HG03460 (cell line): ENCODE data around the gene GPR158.

Experiments used
- ATAC-seq: cut with Tn5 transposase; IDR thresholded peaks from one replicate; pipeline ENCODE4 v1.9.1; 2021; ENCODE audit not compliant: unreplicated experiment

GPR158 gene

DNA sequence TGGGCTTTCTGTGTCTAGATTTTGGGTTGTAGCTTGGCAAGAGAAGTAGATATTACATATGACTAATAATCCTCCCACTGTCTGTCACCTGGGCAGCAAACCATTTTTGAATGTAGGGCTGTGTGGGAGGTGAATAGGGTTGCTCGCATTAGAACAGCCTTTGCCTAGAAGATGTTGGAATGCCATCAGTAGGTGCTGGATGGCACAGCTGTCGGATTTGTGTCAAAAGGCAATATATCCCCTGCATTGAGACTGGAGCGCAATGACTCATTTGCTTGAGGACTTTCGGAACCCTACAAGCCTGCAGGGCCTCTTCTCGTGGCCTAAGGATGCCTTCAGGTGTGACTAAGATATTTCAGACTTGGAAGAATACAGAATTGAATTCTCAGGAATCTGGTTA lies 323.8 kb downstream of the GPR158 start:
- ATAC-seq: no peak

DNA sequence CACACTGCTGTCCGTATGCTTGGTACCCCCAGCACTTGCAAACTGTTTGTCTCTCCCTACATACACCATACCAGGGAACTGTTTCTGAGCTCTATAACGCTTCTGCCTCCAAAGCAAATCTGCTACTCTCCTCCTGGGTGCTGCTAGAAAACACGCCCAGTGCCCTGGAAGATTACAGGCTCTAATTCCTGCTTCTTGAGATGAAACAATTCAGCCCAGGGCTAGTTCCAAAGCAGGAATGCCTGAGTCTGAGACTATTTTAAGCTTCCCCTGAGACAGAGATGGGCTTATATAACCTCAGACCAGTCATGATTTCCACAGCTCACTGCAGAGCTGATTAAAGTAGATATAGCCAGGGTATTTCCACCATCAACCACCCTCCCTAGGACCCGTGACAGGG lies 327.1 kb downstream of the GPR158 start:
- no peak for ATAC-seq

DNA sequence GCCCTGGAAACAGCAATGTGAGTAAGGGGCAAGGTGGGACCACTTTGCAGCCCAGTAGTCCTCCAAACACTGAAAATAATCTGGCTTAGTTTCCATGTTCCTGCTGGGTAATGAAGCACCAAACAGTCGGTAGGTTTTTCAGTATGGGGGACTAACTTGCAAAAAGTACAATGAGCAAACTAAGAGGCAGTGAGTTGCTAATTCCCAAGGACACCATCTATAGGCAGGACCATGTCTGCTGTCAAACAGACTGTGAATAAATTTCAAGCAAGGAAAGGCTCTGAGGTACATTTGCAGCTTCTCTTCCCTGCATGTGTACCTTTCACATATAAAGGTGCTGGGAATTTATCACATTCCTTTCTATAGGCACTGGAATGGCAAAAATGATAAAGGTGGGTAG lies 327.7 kb downstream of the GPR158 start:
- no peak for ATAC-seq

DNA sequence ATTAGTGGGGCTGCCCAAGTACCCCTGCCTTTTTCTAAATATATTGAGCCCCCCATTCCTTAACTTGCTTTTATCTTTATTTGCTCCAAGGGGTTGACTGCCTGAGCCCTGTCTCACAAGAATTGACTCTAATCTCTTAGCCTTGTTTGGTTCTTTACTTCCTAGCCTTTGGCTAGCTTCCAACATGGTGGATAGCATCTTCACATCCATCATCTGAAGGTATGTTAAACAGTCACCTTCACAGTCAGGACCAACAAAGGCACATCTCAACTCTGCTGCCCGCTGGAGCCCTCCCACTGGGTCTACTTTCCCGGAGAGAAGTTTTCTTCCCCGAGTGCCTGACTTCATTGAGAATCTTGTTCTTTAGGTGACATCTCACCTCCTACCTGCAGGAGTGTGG lies 329.5 kb downstream of the GPR158 start:
- no peak for ATAC-seq

DNA sequence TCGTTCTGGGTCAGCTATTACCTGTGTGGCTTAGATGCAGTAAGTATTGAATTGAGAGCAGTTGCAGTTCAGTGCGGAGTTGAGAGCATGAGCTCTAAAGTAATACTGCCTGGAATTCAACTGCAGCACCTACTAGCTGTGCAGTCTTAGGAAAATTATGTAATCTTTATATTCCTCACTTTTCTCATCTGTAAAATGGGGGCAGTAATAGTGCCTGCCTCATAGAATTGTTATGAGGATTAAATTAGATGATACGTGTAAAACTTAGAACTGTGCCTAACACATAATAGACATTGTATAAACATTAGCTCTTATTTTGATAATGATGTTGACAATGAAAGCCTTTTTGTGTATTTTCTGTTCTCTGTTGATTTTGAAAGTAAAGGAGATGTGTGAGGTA lies 330.0 kb downstream of the GPR158 start:
- ATAC-seq: no peak

DNA sequence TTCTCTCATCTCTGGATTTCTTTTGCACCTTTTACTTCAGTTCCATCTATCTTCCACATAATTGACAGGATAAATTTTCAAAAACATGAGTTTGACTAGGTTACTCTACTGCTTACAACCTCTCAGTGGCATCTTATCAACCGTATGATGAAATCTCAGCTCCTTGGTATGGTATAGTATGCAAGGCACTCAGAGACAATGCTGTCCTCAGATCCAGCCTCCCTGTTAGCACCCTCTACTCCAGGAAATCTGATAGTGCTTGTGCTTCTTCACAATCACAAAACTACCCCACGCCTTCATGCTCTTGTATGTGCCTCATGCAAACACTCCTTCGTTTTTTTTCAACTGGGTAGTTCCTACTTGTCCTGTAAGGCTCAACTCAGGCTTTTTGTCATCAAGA lies 330.7 kb downstream of the GPR158 start:
- ATAC-seq: no peak

DNA sequence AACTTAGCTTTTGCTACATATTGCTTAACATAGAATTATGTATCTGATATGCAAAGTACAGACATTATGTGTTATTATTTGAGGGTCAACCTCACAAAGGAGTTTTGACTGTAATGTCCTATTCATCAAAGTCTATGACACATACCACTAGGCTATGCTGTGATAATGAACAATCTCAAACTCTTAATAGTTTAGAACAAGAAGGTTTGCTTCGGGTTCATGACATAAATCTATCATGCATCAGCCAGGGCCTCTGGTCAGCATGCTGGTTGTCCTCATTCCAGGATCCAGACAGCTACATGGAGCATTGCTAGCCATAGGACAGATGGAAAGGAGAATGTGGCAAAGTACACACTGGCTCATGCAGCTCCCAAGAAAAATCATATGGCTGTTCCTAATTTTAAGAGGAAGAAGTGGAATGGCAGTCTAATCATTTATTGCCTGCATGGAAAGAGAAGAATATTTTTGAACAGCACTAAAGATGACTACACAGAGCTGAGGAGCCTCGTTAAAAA lies 332.1 kb downstream of the GPR158 start:
- no peak for ATAC-seq

DNA sequence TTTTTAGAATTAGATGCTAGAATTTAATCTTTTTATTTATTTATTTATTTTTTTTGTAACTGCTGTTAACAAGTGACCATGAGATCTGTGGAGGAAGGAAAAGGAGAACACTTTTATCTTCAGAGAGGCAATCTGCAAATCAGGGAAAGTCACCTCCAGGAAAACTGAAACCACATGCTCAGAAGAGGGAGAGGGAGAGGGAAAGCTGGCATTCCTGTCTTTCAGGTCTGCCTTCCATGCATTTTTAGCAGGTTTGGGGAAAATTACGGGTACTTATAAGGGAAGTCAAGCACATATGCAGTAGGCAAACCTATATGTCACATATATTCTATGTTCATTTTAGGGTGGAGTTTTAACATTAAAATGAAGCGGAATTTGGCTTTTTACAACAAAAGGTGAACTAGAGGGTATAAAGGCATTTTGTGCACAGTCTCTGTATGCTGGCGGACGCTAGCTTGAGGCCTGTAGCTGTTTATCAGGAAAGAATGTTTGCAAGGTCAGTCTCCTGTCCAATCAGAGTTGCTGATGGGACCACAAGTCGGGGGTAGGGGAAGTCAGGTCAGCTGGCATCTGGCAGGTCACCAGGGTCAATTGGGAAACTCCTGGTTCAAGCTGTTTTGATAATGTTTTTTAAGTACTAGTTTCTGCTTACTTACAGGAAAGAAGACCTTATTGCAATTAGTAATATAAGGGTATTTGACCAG lies 333.5 kb downstream of the GPR158 start:
- no peak for ATAC-seq

DNA sequence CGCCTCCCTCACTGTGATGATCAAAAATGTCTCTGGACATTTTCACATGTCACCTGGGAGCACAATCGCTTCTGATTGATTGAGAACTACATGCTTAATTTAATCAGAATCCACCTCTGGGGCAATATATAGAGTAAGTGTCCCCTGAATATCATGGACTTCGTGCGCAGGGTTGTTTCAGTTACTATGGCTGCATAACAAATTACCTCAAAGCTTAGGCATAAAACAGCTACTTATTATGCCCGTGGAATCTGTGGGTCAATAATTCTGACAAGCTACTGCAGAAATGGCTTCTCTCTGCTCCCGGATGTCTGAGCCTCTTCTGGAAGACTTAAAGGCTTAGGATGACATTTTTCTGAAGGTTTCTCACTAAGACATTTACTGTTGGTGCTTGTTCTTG lies 334.4 kb downstream of the GPR158 start:
- ATAC-seq: no peak

DNA sequence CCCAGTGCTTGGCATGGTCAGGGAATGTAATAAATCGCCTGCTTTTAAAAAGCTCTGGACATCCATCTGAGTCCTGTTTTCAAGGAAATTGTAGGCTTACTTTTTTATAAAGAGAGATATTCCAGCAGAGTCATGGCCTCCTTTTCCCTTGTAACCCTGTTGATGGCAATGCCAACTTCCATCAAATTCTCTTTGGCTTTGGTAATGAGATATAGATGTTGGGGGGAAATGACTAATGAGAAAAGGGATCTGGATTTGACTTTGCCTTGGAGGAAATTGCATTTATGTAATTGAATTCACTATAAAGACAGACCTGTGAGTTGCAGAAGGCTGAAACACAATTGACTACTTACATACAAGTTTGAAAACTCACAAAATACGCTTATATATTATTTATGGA lies 347.5 kb downstream of the GPR158 start:
- no peak for ATAC-seq

DNA sequence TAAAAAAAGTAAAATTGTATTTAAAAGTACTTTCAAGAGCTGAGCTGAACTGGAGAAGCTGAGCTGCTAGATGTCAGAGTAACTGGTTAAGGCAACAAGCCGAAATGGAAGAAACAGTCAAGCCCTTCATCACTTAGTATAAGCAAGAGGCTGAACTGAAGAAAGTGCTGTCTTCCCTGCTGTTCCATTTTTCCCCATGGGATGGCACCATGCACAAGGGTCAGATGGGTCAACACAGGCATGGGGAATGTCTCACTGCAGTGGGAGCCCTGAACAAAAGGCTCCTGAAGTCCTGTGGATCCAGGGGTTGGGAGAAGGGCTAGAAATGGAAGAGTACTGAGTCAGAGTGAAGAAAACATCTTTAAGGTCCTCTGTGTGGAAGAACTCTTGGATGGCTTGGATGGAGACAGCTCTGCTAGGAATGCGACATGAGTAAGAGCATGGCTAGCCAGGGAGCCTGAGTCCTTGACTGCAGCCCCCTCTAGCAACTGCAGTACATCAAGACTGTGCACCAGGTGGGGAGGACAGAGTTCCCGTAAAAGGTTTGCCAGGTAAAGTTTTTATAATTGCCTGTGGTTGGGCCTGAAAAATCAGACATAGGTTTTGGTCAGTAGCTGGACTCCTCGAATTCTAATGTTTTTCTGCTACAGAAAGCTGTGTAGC lies 348.3 kb downstream of the GPR158 start:
- no peak for ATAC-seq

DNA sequence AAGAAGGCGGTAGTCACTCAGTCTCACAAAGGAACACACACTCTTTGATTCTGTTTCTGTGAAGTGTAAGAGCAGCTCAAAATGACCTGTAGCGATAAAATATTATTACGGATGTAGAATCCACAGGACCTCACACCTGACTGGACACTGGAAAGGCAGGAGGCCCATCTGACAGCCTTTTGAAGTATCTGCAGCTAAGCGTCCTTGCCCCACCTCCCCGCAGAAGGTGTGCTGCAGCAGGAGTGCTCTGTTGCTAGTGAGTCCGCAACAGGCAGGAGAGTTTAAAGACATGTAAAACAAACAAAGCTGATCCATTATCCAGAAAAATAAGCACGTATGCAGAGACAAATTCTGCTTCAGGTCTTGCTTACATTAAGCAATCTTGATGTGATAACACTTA lies 355.5 kb downstream of the GPR158 start:
- no peak for ATAC-seq

DNA sequence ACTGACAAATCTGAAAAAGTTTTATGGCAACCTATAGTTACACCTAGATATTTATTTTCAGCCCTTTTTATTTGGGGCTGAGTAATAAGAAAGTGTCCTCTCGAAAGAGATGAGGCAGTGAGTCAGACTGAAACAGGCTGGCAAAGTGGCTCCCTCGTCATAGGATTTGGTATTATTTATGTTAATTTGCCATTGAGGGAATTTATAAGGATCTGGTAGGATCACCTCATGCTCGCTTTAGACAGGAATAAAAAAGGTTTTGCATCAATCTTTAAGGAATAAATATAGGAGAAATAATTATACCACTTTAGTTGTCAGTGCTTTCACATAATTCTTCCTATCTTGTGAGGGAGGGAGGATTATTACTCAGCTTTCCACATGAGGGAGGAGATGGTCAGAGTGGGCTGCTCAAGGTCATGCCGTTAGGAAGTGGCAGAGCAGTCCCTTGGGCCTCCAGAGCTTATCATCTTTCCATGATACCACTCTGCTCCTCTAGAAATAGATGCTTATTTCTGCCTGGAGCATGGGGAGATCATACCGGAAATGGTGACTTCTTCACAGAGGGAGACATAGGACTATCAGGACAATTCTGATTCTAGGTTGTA lies 356.8 kb downstream of the GPR158 start:
- ATAC-seq: no peak

DNA sequence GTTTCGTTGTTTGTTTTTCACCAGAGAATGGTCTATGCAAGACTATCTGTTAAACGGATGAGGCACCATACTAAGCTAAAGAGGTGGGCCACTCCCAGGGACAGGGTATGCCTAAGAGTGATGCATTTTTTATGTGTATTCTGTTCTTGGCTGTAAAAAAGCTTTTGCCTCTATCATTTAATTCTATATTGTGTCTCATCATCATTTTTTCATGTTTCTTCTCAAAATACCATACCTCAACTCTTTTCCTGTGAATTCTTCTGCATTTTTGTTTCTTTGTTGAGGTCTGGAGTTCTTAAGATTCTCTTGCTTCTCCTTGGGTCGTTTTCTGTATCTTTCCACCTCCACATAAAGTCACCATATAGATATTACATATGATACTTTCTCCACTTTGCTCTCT lies 357.4 kb downstream of the GPR158 start:
- no peak for ATAC-seq

DNA sequence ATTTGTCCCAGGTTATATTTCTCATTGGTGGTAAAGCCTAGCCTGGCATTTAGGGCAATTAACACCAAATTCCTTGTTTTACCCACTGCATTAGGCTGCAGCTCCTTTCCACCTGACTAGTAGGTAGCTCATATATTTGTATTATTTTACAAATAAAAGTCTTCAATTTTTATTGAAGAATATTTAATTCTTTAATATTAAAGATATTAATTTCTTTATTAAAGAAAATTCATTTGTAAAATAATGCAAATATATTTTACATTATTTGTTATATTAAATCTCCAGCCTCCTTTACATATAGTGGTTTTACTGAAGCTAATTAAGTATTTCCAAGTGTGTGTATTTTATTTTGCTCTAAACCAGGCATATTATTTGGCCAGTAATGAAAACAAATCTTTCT lies 361.2 kb downstream of the GPR158 start:
- ATAC-seq: no peak

DNA sequence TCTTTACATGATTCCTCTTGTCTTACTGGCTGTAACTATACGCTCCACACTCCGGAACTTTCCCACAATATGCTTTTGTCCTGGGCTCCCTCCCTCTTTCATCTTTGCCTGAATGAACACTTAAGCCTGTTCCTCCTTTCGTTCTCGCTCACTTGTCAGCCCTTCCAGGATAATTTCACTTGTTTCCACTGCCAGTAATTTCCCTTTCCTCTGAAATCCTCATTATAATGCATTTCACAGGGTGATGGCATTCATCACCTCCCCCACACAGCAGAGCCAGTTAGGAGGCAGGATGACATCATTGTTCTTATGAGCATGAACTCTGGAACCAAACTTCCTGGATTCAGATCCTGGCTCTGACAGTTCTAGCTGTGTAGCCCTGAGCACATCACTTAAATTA lies 372.6 kb downstream of the GPR158 start:
- no peak for ATAC-seq

DNA sequence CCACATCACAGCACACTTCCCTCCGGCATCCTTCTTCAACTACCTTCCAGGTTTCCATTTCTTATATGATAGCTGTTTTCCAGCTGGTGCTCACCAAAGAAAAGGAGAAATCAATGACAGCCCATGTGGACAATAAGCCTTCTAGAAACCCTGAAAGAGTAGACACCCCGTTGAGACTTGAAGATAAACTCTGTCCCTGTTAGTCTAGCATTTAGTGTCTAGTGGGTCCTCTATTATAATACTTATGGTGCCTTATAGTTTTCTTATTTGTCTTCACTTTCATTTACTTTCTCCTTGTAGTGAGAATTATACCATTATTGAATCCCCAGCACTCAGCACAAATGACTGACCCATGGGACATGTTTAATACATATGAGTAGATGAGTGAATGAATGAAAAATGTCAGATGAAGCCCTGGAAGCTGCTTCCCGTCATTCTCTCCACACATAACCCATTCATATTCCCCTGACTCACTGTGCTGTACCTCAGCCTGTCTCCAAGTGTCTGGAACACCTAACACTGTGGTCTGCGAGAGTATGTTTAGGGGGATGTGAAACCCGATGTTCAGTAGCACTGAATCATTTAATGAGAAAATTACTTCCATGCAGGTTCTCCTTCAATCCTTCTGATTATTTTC lies 377.6 kb downstream of the GPR158 start:
- no peak for ATAC-seq

DNA sequence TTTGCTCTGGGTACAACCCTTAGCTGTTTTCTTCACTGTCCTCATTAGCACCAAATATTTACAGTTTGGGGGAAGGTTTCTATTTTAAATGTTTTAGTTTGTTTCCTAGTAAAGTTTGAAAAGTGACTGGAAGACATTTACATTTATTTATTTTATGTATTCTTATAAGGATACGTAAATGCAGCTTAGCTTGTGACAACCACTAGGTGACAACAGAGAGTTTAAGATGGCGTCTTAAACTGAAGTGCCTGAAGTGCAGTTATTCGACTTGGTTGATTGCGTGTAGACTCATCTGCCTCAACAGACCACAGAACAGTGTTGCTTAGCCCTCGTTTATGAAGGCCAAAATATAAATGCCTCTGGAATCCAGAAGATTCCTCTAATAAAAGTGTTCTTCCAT lies 381.1 kb downstream of the GPR158 start:
- ATAC-seq: no peak

DNA sequence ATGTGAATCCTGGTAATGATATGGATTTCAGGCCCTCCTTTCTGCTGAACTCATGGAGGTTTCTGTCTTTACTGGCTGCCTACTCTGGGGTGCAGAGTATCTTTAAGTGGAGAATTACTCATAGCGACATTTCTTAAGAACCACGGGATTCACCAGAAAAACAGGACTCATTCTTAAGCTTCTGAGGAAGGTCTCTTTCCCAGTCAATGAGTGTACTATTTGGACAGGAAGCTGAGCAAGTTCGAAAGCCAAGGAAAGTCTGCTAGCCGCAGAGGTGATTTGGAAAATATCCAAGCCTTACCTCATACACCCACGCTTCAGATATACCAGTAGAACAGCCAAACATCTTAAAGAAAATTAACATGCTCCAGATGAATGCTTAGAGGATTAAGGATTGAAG lies 381.7 kb downstream of the GPR158 start:
- no peak for ATAC-seq

DNA sequence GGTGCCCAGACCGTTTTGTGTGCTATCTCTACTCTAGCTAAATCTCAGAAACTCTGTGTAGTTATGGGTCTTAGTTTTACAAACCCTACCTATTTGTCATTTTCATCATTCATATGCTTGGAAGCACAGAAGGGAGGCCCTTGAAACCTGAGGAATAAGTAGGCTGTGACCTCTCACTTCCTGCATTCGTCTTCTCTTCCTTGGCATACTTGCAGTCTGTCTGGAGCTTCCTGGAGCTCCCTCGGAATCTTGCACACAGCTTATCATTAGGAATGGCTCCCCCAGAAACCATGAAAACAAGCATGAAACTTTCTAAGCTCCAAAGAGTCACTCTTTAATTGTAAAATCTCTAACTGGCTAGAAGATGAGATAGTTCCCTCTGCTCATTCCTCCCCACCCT lies 382.3 kb downstream of the GPR158 start:
- no peak for ATAC-seq

DNA sequence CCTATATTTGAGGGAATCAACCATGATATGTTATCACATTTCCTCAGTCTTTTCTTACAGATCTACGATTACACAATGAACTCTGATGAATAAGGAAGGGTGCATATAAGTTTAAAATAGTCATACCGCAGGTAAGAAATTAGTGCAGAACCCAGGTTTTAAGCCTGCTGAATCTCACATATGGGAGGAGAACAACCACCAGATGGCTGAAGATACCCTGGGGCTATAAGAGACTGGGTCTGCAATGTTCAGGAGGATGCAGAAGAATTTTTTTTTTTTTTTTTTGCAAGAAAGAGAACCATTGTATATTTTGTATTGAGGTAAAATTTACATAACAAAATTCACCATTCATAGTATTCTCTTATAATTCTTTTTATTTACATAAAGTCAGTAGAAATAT lies 387.0 kb downstream of the GPR158 start:
- no peak for ATAC-seq

DNA sequence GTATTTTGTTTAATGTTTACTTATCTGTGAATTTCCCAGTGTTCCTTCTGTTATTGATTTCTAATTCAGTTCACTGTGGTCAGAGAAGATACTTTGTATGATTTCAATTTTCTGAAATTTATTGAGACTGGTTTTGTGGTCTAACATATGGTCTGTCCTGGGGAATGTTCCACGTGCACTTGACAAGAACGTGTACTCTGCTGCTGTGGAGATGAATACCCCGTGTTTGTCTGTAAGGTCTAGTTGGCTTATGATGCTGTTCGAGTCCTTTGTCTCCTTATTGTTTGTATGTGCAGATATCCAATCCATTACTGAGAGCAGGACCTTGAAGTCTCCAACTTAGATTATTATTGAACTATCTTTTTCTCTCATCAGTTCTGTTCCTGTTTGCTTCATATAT lies 387.7 kb downstream of the GPR158 start:
- no peak for ATAC-seq
